ENCODE measurements around the gene TMEM94.

TMEM94 gene

GRCh38 chr17:75492555-75493168 is 36.2 kb downstream of the TMEM94 start:
- no peak overlapping the region for H3K4me3 ChIP-seq (ENCODE audit: low read length)
- no peak overlapping the region for H2AFZ ChIP-seq (ENCODE audit: low read length)
- no peaks in the 10 kb centered on the region for H3F3A ChIP-seq (ENCODE audit: insufficient read depth, low read length)
- no peak overlapping the region for H3K9ac ChIP-seq (ENCODE audit: low read length)
- no peaks in the 10 kb centered on the region for H3K27me3 ChIP-seq (replicated peaks; ENCODE audit: insufficient read depth, low read length)
- H3K9me2 ChIP-seq (replicated peaks; ENCODE audit: insufficient read depth, low read length): no peaks in the 10 kb centered on the region
- no peak for DNase-seq
- H3K36me3 ChIP-seq (replicated peaks; ENCODE audit: insufficient read depth, low read length): no peaks in the 10 kb centered on the region
- H4K20me1 ChIP-seq (ENCODE audit: insufficient read depth, low read length): no peaks in the 10 kb centered on the region
- no peak overlapping the region for H3K4me2 ChIP-seq (ENCODE audit: low read depth, low read length)
- no peaks in the 10 kb centered on the region for H3K9me3 ChIP-seq (replicated peaks; ENCODE audit: insufficient read depth, low read length)
- TF ChIP-seq EZH2 (optimal IDR thresholded peaks at IDR 0.05; ENCODE audit: low read depth, low read length) (no peak), CTCF (IDR thresholded peaks at IDR 0.05; ENCODE audit: low read length) (no peak), EZH2phosphoT487 (IDR thresholded peaks at IDR 0.05; ENCODE audit: low read length) (no peak)
- no peak overlapping the region for H3K27ac ChIP-seq (ENCODE audit: low read length)
- H3K4me1 ChIP-seq (ENCODE audit: low read length): no peaks in the 10 kb centered on the region
- H3K79me2 ChIP-seq (ENCODE audit: low read length): no peaks in the 10 kb centered on the region

DNA sequence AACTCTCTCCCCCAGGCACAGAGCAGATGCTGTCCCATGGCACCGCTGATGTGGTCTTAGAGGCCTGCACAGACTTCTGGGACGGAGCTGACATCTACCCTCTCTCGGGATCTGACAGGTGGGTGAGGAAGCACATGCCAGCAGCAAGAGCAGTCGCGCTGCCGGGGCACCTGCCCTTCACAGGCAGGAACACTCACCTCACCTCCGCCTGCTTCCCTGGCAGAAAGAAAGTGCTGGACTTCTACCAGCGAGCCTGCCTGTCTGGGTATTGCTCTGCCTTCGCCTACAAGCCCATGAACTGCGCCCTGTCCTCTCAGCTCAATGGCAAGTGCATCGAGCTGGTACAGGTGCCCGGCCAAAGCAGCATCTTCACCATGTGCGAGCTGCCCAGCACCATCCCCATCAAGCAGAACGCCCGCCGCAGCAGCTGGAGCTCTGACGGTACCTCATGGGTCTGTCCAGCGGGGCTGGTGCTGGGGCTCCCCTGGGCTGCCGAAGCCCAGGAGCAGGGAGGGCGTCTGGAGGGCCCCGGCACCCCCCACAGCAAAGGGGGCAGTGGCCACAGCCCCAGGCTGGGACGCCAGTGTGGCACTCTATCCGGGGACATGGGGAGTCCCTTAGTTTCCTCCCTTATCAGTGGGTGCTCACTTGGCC is 37.2 kb downstream of the TMEM94 start:
- no peaks in the 10 kb centered on the region for H3K9me3 ChIP-seq (replicated peaks; ENCODE audit: insufficient read depth, low read length)
- H3K79me2 ChIP-seq (ENCODE audit: low read length): no peaks in the 10 kb centered on the region
- no peak for DNase-seq
- TF ChIP-seq EZH2 (optimal IDR thresholded peaks at IDR 0.05; ENCODE audit: low read depth, low read length) (no peak), CTCF (IDR thresholded peaks at IDR 0.05; ENCODE audit: low read length) (no peak), EZH2phosphoT487 (IDR thresholded peaks at IDR 0.05; ENCODE audit: low read length) (no peak)
- H3K4me1 ChIP-seq (ENCODE audit: low read length): no peaks in the 10 kb centered on the region
- H3K4me2 ChIP-seq (ENCODE audit: low read depth, low read length): no peak overlapping the region
- no peaks in the 10 kb centered on the region for H3K9me2 ChIP-seq (replicated peaks; ENCODE audit: insufficient read depth, low read length)
- no peaks in the 10 kb centered on the region for H3K27me3 ChIP-seq (replicated peaks; ENCODE audit: insufficient read depth, low read length)
- H3F3A ChIP-seq (ENCODE audit: insufficient read depth, low read length): no peaks in the 10 kb centered on the region
- no peak overlapping the region for H3K9ac ChIP-seq (ENCODE audit: low read length)
- H3K27ac ChIP-seq (ENCODE audit: low read length): no peak overlapping the region
- H3K36me3 ChIP-seq (replicated peaks; ENCODE audit: insufficient read depth, low read length): no peaks in the 10 kb centered on the region
- H4K20me1 ChIP-seq (ENCODE audit: insufficient read depth, low read length): no peaks in the 10 kb centered on the region
- H3K4me3 ChIP-seq (ENCODE audit: low read length): no peak overlapping the region
- H2AFZ ChIP-seq (ENCODE audit: low read length): no peak overlapping the region

- no peaks in the 10 kb centered on the region for H3F3A ChIP-seq (ENCODE audit: insufficient read depth, low read length)
- H4K20me1 ChIP-seq (ENCODE audit: insufficient read depth, low read length): no peaks in the 10 kb centered on the region
- H3K79me2 ChIP-seq (ENCODE audit: low read length): no peaks in the 10 kb centered on the region
- no peaks in the 10 kb centered on the region for H3K36me3 ChIP-seq (replicated peaks; ENCODE audit: insufficient read depth, low read length)
- TF ChIP-seq EZH2 (optimal IDR thresholded peaks at IDR 0.05; ENCODE audit: low read depth, low read length): no peak
- no peak for TF ChIP-seq CTCF (IDR thresholded peaks at IDR 0.05; ENCODE audit: low read length)
- TF ChIP-seq EZH2phosphoT487 (IDR thresholded peaks at IDR 0.05; ENCODE audit: low read length): no peak
- H3K4me3 ChIP-seq (ENCODE audit: low read length): no peak overlapping the region
- H2AFZ ChIP-seq (ENCODE audit: low read length): no peak overlapping the region
- H3K4me2 ChIP-seq (ENCODE audit: low read depth, low read length): no peak overlapping the region
- no peak overlapping the region for H3K9ac ChIP-seq (ENCODE audit: low read length)
- no peak overlapping the region for H3K27ac ChIP-seq (ENCODE audit: low read length)
- H3K9me2 ChIP-seq (replicated peaks; ENCODE audit: insufficient read depth, low read length): no peaks in the 10 kb centered on the region
- no peak for DNase-seq
- H3K27me3 ChIP-seq (replicated peaks; ENCODE audit: insufficient read depth, low read length): no peaks in the 10 kb centered on the region
- no peaks in the 10 kb centered on the region for H3K4me1 ChIP-seq (ENCODE audit: low read length)
- no peaks in the 10 kb centered on the region for H3K9me3 ChIP-seq (replicated peaks; ENCODE audit: insufficient read depth, low read length)
These were observed 38.0 kb downstream of the TMEM94 start for GRCh38 chr17:75494326-75494877.

Data from MM.1S (cell line).